Measurements from ENCODE around the gene SLC66A1.

SLC66A1 gene

GRCh38 chr1:19372136-19372514, 60.0 kb downstream of the SLC66A1 start:
- H3K27me3 ChIP-seq (ENCODE audit: insufficient read depth, low read length), result no peaks in the 10 kb centered on the region
- no peak overlapping the region for H2AFZ ChIP-seq (ENCODE audit: low read length, unreplicated experiment)
- no peak overlapping the region for H3K27ac ChIP-seq (ENCODE audit: low read depth, low read length)
- no peak overlapping the region for H3K4me3 ChIP-seq (ENCODE audit: low read depth, low read length)
- no peaks in the 10 kb centered on the region for H3K4me1 ChIP-seq (ENCODE audit: control insufficient read depth, insufficient read depth, low read length, unreplicated experiment)
- peaks cover 10% of the 10 kb centered on the region for H3K79me2 ChIP-seq (ENCODE audit: control insufficient read depth, insufficient read depth, low read length, unreplicated experiment)
- peaks cover 12% of the 10 kb centered on the region for H3K36me3 ChIP-seq (ENCODE audit: insufficient read depth, low read length)

- Histone ChIP-seq H2AFZ (ENCODE audit: low read length, unreplicated experiment) (no peak overlapping the region), H3K4me3 (ENCODE audit: low read depth, low read length) (no peak overlapping the region), H3K79me2 (ENCODE audit: control insufficient read depth, insufficient read depth, low read length, unreplicated experiment) (peaks cover 7% of the 10 kb centered on the region), H3K4me1 (ENCODE audit: control insufficient read depth, insufficient read depth, low read length, unreplicated experiment) (no peaks in the 10 kb centered on the region), H3K27me3 (ENCODE audit: insufficient read depth, low read length) (no peaks in the 10 kb centered on the region), H3K27ac (ENCODE audit: low read depth, low read length) (no peak overlapping the region), H3K36me3 (ENCODE audit: insufficient read depth, low read length) (peaks cover 14% of the 10 kb centered on the region)
Observed at GRCh38 chr1:19372602-19373001, 60.5 kb downstream of the SLC66A1 start.

- Histone ChIP-seq H3K36me3 (ENCODE audit: insufficient read depth, low read length) (peaks cover 22% of the 10 kb centered on the region), H3K27ac (ENCODE audit: low read depth, low read length) (no peak overlapping the region), H2AFZ (ENCODE audit: low read length, unreplicated experiment) (no peak overlapping the region), H3K4me3 (ENCODE audit: low read depth, low read length) (no peak overlapping the region), H3K4me1 (ENCODE audit: control insufficient read depth, insufficient read depth, low read length, unreplicated experiment) (no peaks in the 10 kb centered on the region), H3K27me3 (ENCODE audit: insufficient read depth, low read length) (no peaks in the 10 kb centered on the region), H3K79me2 (ENCODE audit: control insufficient read depth, insufficient read depth, low read length, unreplicated experiment) (peaks cover 7% of the 10 kb centered on the region)
Observed at GRCh38 chr1:19373211-19374082, 61.3 kb downstream of the SLC66A1 start.

- no peaks in the 10 kb centered on the region for H3K4me1 ChIP-seq (ENCODE audit: control insufficient read depth, insufficient read depth, low read length, unreplicated experiment)
- H2AFZ ChIP-seq (ENCODE audit: low read length, unreplicated experiment), result no peak overlapping the region
- peaks cover 7% of the 10 kb centered on the region for H3K79me2 ChIP-seq (ENCODE audit: control insufficient read depth, insufficient read depth, low read length, unreplicated experiment)
- H3K27ac ChIP-seq (ENCODE audit: low read depth, low read length), result no peak overlapping the region
- no peaks in the 10 kb centered on the region for H3K27me3 ChIP-seq (ENCODE audit: insufficient read depth, low read length)
- H3K36me3 ChIP-seq (ENCODE audit: insufficient read depth, low read length), result peaks cover 27% of the 10 kb centered on the region
- no peak overlapping the region for H3K4me3 ChIP-seq (ENCODE audit: low read depth, low read length)
Observed at GRCh38 chr1:19374083-19374801, 62.1 kb downstream of the SLC66A1 start.

GRCh38 chr1:19374926-19375325, 62.8 kb downstream of the SLC66A1 start:
- peaks cover 32% of the 10 kb centered on the region for H3K36me3 ChIP-seq (ENCODE audit: insufficient read depth, low read length)

GRCh38 chr1:19375631-19376400, 63.7 kb downstream of the SLC66A1 start:
- H3K4me1 ChIP-seq (ENCODE audit: control insufficient read depth, insufficient read depth, low read length, unreplicated experiment), result no peaks in the 10 kb centered on the region
- H3K79me2 ChIP-seq (ENCODE audit: control insufficient read depth, insufficient read depth, low read length, unreplicated experiment), result peaks cover 6% of the 10 kb centered on the region
- H2AFZ ChIP-seq (ENCODE audit: low read length, unreplicated experiment), result no peak overlapping the region
- H3K27me3 ChIP-seq (ENCODE audit: insufficient read depth, low read length), result no peaks in the 10 kb centered on the region
- H3K27ac ChIP-seq (ENCODE audit: low read depth, low read length), result no peak overlapping the region
- no peak overlapping the region for H3K4me3 ChIP-seq (ENCODE audit: low read depth, low read length)
- H3K36me3 ChIP-seq (ENCODE audit: insufficient read depth, low read length), result peaks cover 34% of the 10 kb centered on the region

More at GRCh38 chr1:19374926-19375325, 62.8 kb downstream of the SLC66A1 start:
- H2AFZ ChIP-seq (ENCODE audit: low read length, unreplicated experiment), result no peak overlapping the region
- H3K79me2 ChIP-seq (ENCODE audit: control insufficient read depth, insufficient read depth, low read length, unreplicated experiment), result peaks cover 9% of the 10 kb centered on the region
- H3K27ac ChIP-seq (ENCODE audit: low read depth, low read length), result no peak overlapping the region
- no peaks in the 10 kb centered on the region for H3K27me3 ChIP-seq (ENCODE audit: insufficient read depth, low read length)
- H3K4me1 ChIP-seq (ENCODE audit: control insufficient read depth, insufficient read depth, low read length, unreplicated experiment), result no peaks in the 10 kb centered on the region
- H3K4me3 ChIP-seq (ENCODE audit: low read depth, low read length), result no peak overlapping the region

GRCh38 chr1:19376428-19377372, 64.6 kb downstream of the SLC66A1 start:
- Histone ChIP-seq H3K27me3 (ENCODE audit: insufficient read depth, low read length) (no peaks in the 10 kb centered on the region), H3K4me3 (ENCODE audit: low read depth, low read length) (no peak overlapping the region), H3K79me2 (ENCODE audit: control insufficient read depth, insufficient read depth, low read length, unreplicated experiment) (peaks cover 6% of the 10 kb centered on the region), H3K36me3 (ENCODE audit: insufficient read depth, low read length) (peaks cover 34% of the 10 kb centered on the region), H2AFZ (ENCODE audit: low read length, unreplicated experiment) (no peak overlapping the region), H3K27ac (ENCODE audit: low read depth, low read length) (no peak overlapping the region), H3K4me1 (ENCODE audit: control insufficient read depth, insufficient read depth, low read length, unreplicated experiment) (no peaks in the 10 kb centered on the region)

GRCh38 chr1:19377812-19378718, 65.9 kb downstream of the SLC66A1 start:
- Histone ChIP-seq H3K36me3 (ENCODE audit: insufficient read depth, low read length) (peaks cover 34% of the 10 kb centered on the region), H3K79me2 (ENCODE audit: control insufficient read depth, insufficient read depth, low read length, unreplicated experiment) (peaks cover 6% of the 10 kb centered on the region), H3K27ac (ENCODE audit: low read depth, low read length) (no peak overlapping the region), H3K4me3 (ENCODE audit: low read depth, low read length) (no peak overlapping the region), H2AFZ (ENCODE audit: low read length, unreplicated experiment) (no peak overlapping the region), H3K27me3 (ENCODE audit: insufficient read depth, low read length) (no peaks in the 10 kb centered on the region), H3K4me1 (ENCODE audit: control insufficient read depth, insufficient read depth, low read length, unreplicated experiment) (no peaks in the 10 kb centered on the region)

Data from ACC112 (cell line).